ENCODE measurements around the gene SKOR1. TPM values are rescaled to one million over a fixed set of nuclear protein-coding genes. Genes with fewer than 3 reads are reported as not detected.

SKOR1 gene
- total and polyA plus RNA-seq, 3 experiments from 2014 or later = 0.06 to 0.16 (median 0.15) TPM

DNA sequence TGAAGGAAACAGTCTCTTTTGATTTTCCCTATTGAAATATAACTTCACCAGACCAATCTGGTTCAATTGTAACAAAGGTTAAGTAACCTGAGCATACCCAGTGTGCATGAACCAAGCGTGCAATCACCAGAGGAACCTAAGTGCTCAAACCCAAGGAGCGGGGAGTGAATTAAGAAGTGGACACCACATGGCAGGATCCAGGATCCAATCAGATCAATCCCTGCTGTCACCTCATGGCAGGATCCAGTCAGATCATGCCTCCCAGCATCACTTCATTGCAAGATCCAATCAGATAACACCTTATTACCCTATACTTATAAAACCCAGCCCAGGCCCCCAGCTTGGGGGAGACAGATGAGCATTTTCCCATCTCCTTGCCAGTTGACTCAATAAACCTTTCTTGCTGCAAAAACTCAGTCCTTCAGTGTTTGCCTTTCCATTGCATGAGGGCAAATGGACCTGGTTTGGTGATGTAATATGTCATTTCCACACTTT lies 53.5 kb downstream of the SKOR1 start:
- Mint-ChIP-seq H3K27me3 (peaks cover 2 to 26% of the 10 kb centered on the region in 2 donors), H3K4me3 (no peak overlapping the region), H3K27ac (no peak overlapping the region), H3K36me3 (peaks cover 0 to 4% (median 0%) of the 10 kb centered on the region in 3 donors), H3K9me3 (peaks cover 2 to 7% (median 5%) of the 10 kb centered on the region in 5 donors), H3K4me1 (peaks cover 0 to 3% (median 0%) of the 10 kb centered on the region in 3 donors)
- Histone ChIP-seq H3K27ac (ENCODE audit: low read depth, low read length) (no peak overlapping the region), H3K4me3 (ENCODE audit: low read length) (no peak overlapping the region), H3K27me3 (ENCODE audit: insufficient read depth, low read length, poor library complexity, severe bottlenecking) (no peaks in the 10 kb centered on the region), H3K4me1 (ENCODE audit: insufficient read depth, low read length) (no peaks in the 10 kb centered on the region), H3K36me3 (ENCODE audit: insufficient read depth, low read length) (no peaks in the 10 kb centered on the region), H3K9me3 (ENCODE audit: low read length) (no peaks in the 10 kb centered on the region)
- POLR2A ChIA-PET = no interaction called here
- CTCF ChIA-PET = no interaction called here
- DNase-seq = no peak

DNA sequence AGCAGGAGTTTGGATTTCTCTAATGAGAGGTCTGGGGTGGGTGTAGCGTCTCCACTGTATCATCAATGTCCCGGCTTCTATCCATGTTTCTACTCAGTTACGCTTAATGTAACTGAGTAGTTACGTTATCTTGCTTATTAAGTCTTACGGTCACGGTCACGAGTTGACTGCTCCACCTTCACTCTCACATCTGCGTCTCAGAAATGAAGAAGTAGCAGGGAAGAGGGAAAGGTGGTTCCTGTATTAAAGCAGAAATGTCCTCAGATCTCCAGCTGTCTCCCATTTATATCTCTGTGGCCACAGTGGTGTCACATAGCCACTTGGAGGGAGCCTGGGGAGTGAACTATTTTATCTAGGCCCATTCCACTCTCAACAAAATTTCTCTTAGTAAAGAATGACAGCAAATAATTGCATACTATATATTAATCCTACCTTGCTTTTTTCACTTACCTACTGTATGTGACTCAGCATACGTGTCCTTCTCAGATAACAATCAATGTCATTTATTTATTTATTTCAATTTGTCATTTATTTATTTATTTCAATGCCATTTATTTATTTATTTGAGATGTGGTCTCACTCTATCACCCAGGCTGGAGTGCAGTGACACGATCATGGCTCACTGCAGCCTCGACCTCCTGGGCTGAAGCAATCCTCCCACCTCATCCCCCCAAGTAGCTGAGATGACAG lies 54.3 kb downstream of the SKOR1 start:
- POLR2A ChIA-PET = no interaction called here

DNA sequence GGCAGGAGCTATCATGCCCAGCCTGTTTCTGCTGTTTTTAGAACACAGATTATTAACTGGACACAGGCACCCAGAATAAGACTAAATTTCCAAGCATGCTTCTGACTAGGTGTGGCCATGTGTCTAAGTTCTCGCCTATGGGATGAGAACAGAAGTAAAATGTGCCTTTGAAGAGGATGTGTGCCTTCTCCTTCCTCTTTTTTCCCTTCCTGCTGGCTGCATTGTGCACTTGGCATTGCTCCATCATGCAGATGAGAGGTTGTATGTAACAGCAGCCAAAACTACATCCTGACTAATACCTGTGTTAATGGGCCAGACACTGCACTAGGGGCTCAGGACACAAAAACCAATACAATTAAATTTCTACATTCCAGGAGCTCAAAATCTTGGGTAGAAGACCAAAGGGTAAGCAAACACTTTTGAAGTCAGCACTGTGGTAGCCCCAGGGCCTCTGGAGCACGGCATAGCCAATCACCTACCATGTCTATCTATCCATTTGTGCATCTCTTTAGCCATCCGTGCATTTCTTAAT lies 55.4 kb downstream of the SKOR1 start:
- Mint-ChIP-seq H3K36me3 (no peaks in the 10 kb centered on the region), H3K27ac (no peak overlapping the region), H3K27me3 (peaks cover 7 to 26% of the 10 kb centered on the region in 2 donors), H3K9me3 (no peaks in the 10 kb centered on the region), H3K4me1 (peaks cover 2 to 18% (median 10%) of the 10 kb centered on the region in 3 donors), H3K4me3 (no peak overlapping the region)
- Histone ChIP-seq H3K9me3 (ENCODE audit: low read length) (no peaks in the 10 kb centered on the region), H3K36me3 (ENCODE audit: insufficient read depth, low read length) (no peaks in the 10 kb centered on the region), H3K27me3 (ENCODE audit: insufficient read depth, low read length, poor library complexity, severe bottlenecking) (no peaks in the 10 kb centered on the region), H3K4me3 (ENCODE audit: low read length) (no peak overlapping the region), H3K4me1 (ENCODE audit: insufficient read depth, low read length) (no peaks in the 10 kb centered on the region), H3K27ac (ENCODE audit: low read depth, low read length) (no peak overlapping the region)
- CTCF ChIA-PET = interaction anchor here (1.3 kb wide), 1 partner anchor 18 kb away, joined by 3 read pairs; no protein-coding TSS in a partner anchor
- POLR2A ChIA-PET = interaction anchor here (0.6 kb wide), 1 partner anchor 166 kb away, joined by 3 read pairs; no protein-coding TSS in a partner anchor
- DNase-seq = no peak

More for the DNA sequence above, 54.3 kb downstream of the SKOR1 start:
- CTCF ChIA-PET = no interaction called here
- Histone ChIP-seq H3K36me3 (ENCODE audit: insufficient read depth, low read length) (no peaks in the 10 kb centered on the region), H3K4me1 (ENCODE audit: insufficient read depth, low read length) (no peaks in the 10 kb centered on the region), H3K9me3 (ENCODE audit: low read length) (no peaks in the 10 kb centered on the region), H3K27me3 (ENCODE audit: insufficient read depth, low read length, poor library complexity, severe bottlenecking) (no peaks in the 10 kb centered on the region), H3K4me3 (ENCODE audit: low read length) (no peak overlapping the region), H3K27ac (ENCODE audit: low read depth, low read length) (peak overlapping the region; percentile 2)
- no peaks in the 10 kb centered on the region for H3K9me3 Mint-ChIP-seq
- peaks cover 0 to 8% (median 0%) of the 10 kb centered on the region in 3 donors for H3K4me1 Mint-ChIP-seq
- H3K4me3 Mint-ChIP-seq = no peak overlapping the region
- H3K27ac Mint-ChIP-seq = no peak overlapping the region
- H3K36me3 Mint-ChIP-seq = no peaks in the 10 kb centered on the region
- peaks cover 2 to 18% of the 10 kb centered on the region in 2 donors for H3K27me3 Mint-ChIP-seq
- DNase-seq = no peak

DNA sequence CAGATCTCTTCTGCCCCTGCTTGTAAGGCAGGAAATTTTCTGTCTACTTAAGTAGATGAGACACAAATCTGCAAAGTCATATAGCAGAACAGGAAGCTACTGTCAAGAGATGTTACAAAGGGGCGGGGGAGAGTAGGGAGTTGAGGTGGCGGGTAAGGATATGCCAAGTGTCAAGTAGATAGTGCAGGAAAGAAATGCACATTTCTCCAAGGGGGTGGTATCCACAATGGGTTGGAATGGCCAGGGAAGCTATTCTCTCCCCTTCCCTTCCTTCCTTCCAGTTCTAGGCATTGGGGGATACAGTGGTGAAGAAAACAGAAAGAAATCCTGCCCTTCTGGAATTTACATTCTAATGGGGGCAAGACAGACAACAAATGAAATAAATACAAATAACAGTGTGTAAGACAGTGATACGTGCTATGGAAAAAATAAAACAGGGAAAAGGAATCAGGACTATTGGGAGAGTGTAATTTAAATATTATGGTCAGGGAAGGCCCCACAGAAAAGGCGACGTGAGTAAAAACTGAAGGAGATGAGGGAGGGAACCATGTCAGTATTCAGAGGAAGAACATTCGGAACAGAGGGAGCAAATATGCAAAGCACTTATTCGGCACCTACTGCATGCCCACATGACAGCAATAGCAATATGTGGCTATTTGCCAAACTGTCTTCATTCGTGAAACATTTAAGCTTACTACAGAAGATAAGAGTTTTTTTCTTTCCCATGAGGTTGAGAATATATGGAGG lies 57.4 kb downstream of the SKOR1 start:
- ChIA-PET CTCF (interaction anchor here (1.5 kb wide), 1 partner anchor 25 kb away, joined by 3 read pairs; no protein-coding TSS in a partner anchor), POLR2A (no interaction called here)
- H3K27me3 ChIP-seq (ENCODE audit: insufficient read depth, low read length, poor library complexity, severe bottlenecking) = no peaks in the 10 kb centered on the region
- peak overlapping the region in 3 of 7 donors; percentile 6 to 51 (median 50) for H3K4me3 Mint-ChIP-seq
- no peaks in the 10 kb centered on the region for H3K9me3 Mint-ChIP-seq
- H3K27me3 Mint-ChIP-seq = peaks cover 12 to 28% of the 10 kb centered on the region in 2 donors
- H3K36me3 ChIP-seq (ENCODE audit: insufficient read depth, low read length) = no peaks in the 10 kb centered on the region
- no peak overlapping the region for H3K27ac ChIP-seq (ENCODE audit: low read depth, low read length)
- no peaks in the 10 kb centered on the region for H3K36me3 Mint-ChIP-seq
- peak in 1 of 5 donors; percentile 12 for DNase-seq
- no peaks in the 10 kb centered on the region for H3K9me3 ChIP-seq (ENCODE audit: low read length)
- H3K4me1 ChIP-seq (ENCODE audit: insufficient read depth, low read length) = no peaks in the 10 kb centered on the region
- peaks cover 2 to 18% (median 10%) of the 10 kb centered on the region in 3 donors for H3K4me1 Mint-ChIP-seq
- no peak overlapping the region for H3K4me3 ChIP-seq (ENCODE audit: low read length)
- H3K27ac Mint-ChIP-seq = peak overlapping the region in 1 of 8 donors; percentile 20

DNA sequence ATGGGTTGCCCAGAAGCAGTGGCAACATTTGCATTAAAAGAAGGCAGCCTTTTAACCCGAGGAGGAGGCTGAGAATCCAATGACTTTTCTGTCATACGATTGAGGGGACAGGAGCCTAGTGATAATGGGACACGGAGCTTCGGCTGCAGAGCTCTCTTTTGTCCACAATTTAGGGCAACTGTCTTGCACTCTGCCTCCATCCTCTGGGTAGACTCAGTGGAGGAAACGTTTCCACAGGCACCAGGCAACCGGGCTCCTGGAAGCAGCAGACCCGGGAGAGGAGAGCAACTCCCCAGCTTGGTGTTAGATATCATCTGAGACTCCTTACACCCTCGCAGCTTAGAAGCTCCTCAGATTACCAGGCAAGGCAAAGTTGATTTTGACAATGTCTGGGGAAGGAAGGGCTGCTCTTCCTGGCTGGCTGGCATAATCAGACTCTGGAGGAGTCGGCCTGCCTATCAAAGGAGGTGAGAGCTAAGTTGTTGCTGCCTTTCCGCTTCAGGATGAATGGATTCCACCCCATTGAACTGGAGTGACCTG lies 58.0 kb downstream of the SKOR1 start:
- no peak overlapping the region for H3K4me3 ChIP-seq (ENCODE audit: low read length)
- POLR2A ChIA-PET = no interaction called here
- H3K27ac Mint-ChIP-seq = no peak overlapping the region
- DNase-seq = no peak
- H3K4me1 ChIP-seq (ENCODE audit: insufficient read depth, low read length) = no peaks in the 10 kb centered on the region
- H3K4me1 Mint-ChIP-seq = peaks cover 2 to 18% (median 10%) of the 10 kb centered on the region in 3 donors
- no peaks in the 10 kb centered on the region for H3K9me3 ChIP-seq (ENCODE audit: low read length)
- CTCF ChIA-PET = interaction anchor here (1.5 kb wide), 1 partner anchor 26 kb away, joined by 3 read pairs; no protein-coding TSS in a partner anchor
- peak overlapping the region in 1 of 7 donors; percentile 23 for H3K4me3 Mint-ChIP-seq
- H3K36me3 Mint-ChIP-seq = no peaks in the 10 kb centered on the region
- no peaks in the 10 kb centered on the region for H3K27me3 ChIP-seq (ENCODE audit: insufficient read depth, low read length, poor library complexity, severe bottlenecking)
- H3K36me3 ChIP-seq (ENCODE audit: insufficient read depth, low read length) = no peaks in the 10 kb centered on the region
- H3K9me3 Mint-ChIP-seq = no peaks in the 10 kb centered on the region
- peak overlapping the region; percentile 21 for H3K27ac ChIP-seq (ENCODE audit: low read depth, low read length)
- H3K27me3 Mint-ChIP-seq = peaks cover 12 to 28% of the 10 kb centered on the region in 2 donors

DNA sequence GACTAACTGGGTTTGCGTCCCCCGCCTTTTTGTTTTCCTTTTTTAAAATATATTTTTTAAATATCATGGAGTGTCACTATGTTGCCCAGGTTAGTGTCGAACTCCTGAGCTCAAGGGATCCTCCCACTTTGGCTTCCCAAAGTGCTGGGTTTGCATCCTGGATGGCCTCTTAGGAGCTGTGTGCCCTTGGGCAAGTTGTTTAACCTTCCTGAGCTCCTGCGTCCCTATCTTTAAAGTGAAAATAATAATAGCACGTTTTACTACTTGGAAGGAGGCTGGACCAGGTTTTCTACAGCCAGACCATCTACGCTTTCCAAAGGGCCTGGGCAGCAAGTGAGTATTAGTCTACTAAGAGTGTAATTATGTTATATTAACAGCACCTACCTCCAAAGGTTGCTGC lies 58.7 kb downstream of the SKOR1 start:
- CTCF ChIA-PET = interaction anchor here (1.5 kb wide), 1 partner anchor 27 kb away, joined by 3 read pairs; no protein-coding TSS in a partner anchor

More for the DNA sequence above, 58.7 kb downstream of the SKOR1 start:
- Mint-ChIP-seq H3K27ac (peak overlapping the region in 1 of 8 donors; percentile 3), H3K27me3 (peaks cover 12 to 29% of the 10 kb centered on the region in 2 donors), H3K36me3 (no peaks in the 10 kb centered on the region), H3K4me3 (peak overlapping the region; percentile 31 to 90 (median 74)), H3K4me1 (peaks cover 2 to 18% (median 10%) of the 10 kb centered on the region in 3 donors), H3K9me3 (no peaks in the 10 kb centered on the region)
- DNase-seq = no peak
- POLR2A ChIA-PET = no interaction called here
- Histone ChIP-seq H3K27ac (ENCODE audit: low read depth, low read length) (no peak overlapping the region), H3K9me3 (ENCODE audit: low read length) (no peaks in the 10 kb centered on the region), H3K36me3 (ENCODE audit: insufficient read depth, low read length) (no peaks in the 10 kb centered on the region), H3K4me3 (ENCODE audit: low read length) (no peak overlapping the region), H3K4me1 (ENCODE audit: insufficient read depth, low read length) (no peaks in the 10 kb centered on the region), H3K27me3 (ENCODE audit: insufficient read depth, low read length, poor library complexity, severe bottlenecking) (no peaks in the 10 kb centered on the region)

All from CD8-positive, alpha-beta memory T cell (primary cell).